GM10847 (cell line): ENCODE data around the gene ALOX12.

Experiments
- POLR2A ChIP-seq: IDR thresholded peaks from 2 replicates; pipeline ENCODE4 v1.6.1; 2011; ENCODE audit not compliant: insufficient read length; ENCODE audit errors: extremely low read depth

ALOX12 gene

GRCh38 chr17:7024402-7024785 is 28.5 kb downstream of the ALOX12 start:
- TF ChIP-seq POLR2A, result no peak

- TF ChIP-seq POLR2A, result no peak
Observed at GRCh38 chr17:7025245-7025644, 29.4 kb downstream of the ALOX12 start.

GRCh38 chr17:7026471-7027115 is 30.7 kb downstream of the ALOX12 start:
- TF ChIP-seq POLR2A, result no peak

GRCh38 chr17:7027335-7027734 is 31.5 kb downstream of the ALOX12 start:
- TF ChIP-seq POLR2A, result no peak

GRCh38 chr17:7029096-7029495 is 33.2 kb downstream of the ALOX12 start:
- TF ChIP-seq POLR2A, result no peak

GRCh38 chr17:7029659-7030058 is 33.8 kb downstream of the ALOX12 start:
- no peak for TF ChIP-seq POLR2A

- TF ChIP-seq POLR2A, result no peak
Observed at GRCh38 chr17:7034955-7035590, 39.2 kb downstream of the ALOX12 start.

- peak; percentile 79 for TF ChIP-seq POLR2A
Observed at GRCh38 chr17:7035591-7036368, 39.9 kb downstream of the ALOX12 start, which contains the start of gene SLC16A13. TSS of gene SLC16A13 (plus strand) at chr17:7036015. CDS start at chr17:7036383, 368 bp downstream.

- TF ChIP-seq POLR2A, result no peak
Observed at GRCh38 chr17:7038025-7038862, 42.4 kb downstream of the ALOX12 start.

- TF ChIP-seq POLR2A, result no peak
Observed at GRCh38 chr17:7039832-7040231, 44.0 kb downstream of the ALOX12 start.

GRCh38 chr17:7041607-7042500 is 46.0 kb downstream of the ALOX12 start:
- TF ChIP-seq POLR2A, result no peak

GRCh38 chr17:7042501-7043181 is 46.8 kb downstream of the ALOX12 start:
- no peak for TF ChIP-seq POLR2A

GRCh38 chr17:7043182-7043496 is 47.3 kb downstream of the ALOX12 start:
- TF ChIP-seq POLR2A, result no peak
